Stimulated activated CD8-positive, alpha-beta memory T cell treated with anti-CD3 and anti-CD28 coated beads, Interleukin-7, amount 100 ng/mL, for 24 hours (primary cell): ENCODE data around the gene RPL29.
A peak's percentile ranks its signal among the peaks of the same experiment; 100 is the strongest.

Experiments used
- DNase-seq: peaks from one replicate; pipeline ENCODE4 v3.0.0-alpha.2; 2020; ENCODE audit warnings: low read depth

RPL29 gene

GRCh38 chr3:51982838-51983577 is 12.7 kb downstream of the RPL29 start, which contains the start of gene ACY1:
ACY1 (plus strand) TSS chr3:51983535; CDS start chr3:51984065, 530 bp downstream.
- DNase-seq = peak; percentile 68

DNA sequence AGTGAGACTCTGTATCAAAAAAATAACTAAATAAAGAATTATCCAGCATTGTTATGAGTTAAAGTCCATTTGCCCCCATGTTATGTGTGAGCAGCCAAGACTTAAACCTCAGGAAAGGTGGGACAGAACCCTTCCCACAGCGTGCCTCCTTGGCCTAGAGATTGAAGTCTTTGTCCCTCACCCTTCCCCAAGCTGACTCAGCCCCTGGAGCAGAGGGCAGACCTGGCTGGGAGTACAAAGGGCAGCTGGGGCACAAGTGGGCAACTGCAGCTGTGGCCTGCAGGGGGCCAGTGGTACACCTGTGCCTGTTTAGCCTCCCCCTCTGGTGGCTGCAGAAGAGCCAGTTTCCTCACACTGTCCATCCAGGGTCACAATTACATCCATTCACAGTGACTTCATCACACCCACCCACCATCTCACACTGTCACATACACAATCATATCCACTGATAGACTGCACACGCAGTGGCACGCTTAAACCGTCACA is 13.3 kb downstream of the RPL29 start:
- no peak for DNase-seq

DNA sequence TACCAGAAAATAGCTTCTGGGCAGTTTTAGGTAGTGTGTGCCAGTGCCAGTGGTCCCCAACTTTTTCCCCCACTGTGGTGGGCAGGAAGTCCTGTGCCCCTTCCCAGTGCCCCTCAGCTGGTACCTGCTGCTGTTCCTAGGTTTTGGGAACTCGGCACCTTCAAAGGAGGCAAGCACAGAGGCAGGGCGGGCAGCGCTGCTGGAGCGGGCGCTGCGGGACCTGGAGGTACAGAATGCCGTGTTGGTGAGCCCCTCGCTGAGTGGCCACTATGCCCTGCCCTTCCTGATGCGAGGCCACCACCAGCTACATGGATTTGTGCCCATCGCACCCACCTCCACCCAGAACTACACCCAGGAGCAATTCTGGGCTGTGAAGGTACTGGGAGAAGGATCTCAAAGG is 15.4 kb downstream of the RPL29 start:
- no peak for DNase-seq

DNA sequence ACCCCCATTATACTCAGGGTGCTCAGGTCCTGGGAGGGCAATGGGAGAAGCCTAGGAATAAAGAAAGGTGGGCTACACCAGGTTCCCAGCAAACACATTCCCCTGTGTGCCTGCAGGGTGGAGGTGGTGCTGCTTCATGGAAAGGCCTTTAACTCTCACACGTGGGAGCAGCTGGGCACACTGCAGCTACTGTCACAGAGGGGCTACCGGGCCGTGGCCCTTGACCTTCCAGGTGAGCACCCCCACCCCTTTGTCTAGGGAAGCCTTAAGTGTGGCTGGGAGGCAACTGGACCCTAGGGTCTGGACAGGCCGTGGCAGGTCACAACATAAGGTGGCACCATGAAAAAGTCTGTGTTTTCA is 17.6 kb downstream of the RPL29 start:
- no peak for DNase-seq

DNA sequence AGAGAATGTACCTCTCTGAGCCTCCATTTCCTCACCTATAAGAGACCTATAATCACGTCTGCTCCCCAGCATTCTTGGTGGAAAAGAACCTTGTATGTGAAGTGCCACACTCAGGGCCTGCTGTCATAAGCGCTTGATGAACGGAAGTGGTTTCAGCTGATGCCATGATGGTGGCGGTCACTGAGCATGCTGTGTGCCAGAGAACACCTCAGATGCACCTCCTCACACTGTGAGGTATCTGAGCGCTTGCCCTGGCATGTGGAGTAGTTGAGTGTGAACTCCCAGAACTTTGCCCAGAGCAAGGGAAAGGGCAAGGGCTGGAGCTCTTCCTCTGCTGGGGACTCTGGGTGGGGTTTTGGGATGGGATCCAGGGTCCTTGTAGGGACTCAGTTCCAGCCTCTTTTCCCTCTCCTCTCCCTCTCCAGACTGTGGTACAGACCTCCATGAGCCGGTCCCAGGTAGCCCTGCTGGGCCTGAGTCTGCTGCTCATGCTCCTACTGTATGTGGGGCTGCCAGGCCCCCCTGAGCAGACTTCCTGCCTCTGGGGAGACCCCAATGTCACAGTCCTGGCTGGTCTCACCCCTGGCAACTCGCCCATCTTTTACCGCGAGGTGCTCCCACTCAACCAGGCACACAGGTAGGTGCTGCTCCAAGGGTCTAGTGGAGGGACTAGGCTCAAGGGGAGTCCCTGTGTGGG is 18.1 kb downstream of the RPL29 start:
- no peak for DNase-seq

DNA sequence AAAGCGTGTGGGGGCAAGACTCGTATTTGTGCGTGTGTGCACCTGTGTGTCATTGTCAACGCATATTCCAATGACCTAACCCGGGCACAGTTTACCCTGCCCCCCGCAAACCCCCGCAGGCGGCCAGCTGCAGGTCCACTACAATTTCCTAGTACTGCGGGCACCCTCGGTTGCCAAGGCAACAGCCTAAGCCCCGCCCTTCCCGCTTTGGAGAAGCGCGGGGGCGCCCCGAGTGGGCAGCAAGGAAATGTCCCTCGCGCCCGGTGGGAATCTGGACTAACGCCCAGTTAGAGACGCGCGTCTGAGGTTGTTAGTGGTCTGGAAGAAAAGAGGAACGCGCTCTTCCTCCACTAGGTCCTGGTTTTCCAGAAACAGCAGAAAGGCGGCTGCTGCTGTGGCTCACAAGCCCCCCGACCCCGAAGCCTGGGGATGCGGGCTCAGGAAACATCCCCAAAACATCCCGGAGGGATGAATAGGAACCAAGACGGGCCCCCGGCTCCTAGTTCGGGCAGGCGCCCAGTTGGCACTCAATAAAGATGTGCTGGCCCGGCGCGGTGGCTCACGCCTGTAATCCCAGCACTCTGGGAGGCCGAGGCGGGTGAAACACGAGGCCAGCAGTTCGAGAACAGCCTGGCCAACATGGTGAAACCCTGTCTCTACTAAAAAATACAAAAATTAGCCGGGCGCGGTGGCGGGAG is 19.7 kb downstream of the RPL29 start:
- DNase-seq = no peak

- no peak for DNase-seq
These were observed 20.5 kb downstream of the RPL29 start, which contains the start of gene ABHD14A for GRCh38 chr3:51974963-51975851. ABHD14A (plus strand) TSS chr3:51975064; CDS start chr3:51975136, 72 bp downstream.

DNA sequence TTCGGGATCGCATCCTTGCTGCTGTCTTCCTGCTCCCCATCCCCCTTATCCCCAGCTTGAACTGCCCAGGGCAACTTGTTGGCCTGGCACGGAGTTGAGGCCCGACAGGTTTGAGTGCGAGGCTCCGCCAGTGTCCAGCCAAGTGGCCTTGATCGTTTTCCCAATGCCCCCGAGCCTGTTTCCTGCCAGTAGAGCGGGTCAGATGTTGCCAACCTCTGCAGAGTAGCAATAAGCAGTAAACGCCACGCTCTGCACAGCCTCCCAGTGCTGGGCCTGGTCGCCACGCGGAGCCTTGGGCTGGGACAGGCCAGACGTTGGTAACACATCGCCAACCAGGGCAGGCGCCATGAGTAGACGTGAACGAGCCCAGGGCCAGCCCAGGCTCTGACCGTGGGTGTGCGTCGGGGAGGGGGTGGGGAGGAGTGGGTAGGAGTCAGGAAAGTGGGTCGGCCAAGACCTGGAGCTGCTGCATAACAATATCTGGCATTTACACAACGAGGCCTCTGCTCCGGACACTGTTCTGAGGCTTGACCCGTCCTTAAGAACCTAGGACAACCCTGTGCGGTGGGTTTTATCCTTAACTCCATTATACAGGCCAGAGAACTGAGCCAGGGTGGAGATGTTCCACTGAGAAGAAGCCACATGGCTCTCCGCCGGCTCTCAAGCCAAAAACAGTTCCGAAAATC is 21.3 kb downstream of the RPL29 start:
- no peak for DNase-seq

GRCh38 chr3:51971350-51971749 is 24.3 kb downstream of the RPL29 start:
- no peak for DNase-seq

GRCh38 chr3:51970606-51971300 is 24.9 kb downstream of the RPL29 start:
- DNase-seq = no peak

DNA sequence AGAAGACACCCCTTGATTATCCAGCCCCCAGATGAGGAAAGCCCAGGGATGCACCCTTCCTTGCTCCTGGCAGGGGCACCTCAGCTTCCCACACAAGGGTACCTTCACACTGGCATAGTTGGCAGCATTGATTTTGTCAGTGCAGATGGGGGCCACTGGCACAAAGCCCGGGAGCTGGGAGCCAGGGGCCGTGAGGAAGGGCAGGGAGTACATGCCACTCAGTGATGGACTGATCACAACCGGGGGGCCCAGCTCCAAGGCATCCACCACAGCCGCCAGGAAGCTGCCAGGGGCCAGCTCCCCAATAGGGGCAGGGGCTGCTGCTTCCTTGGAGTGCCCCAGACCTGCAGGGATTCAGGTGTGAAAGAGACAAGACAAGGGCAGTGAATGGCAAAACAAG is 25.9 kb downstream of the RPL29 start:
- DNase-seq = no peak

GRCh38 chr3:51968883-51969678 is 26.6 kb downstream of the RPL29 start:
- no peak for DNase-seq

DNA sequence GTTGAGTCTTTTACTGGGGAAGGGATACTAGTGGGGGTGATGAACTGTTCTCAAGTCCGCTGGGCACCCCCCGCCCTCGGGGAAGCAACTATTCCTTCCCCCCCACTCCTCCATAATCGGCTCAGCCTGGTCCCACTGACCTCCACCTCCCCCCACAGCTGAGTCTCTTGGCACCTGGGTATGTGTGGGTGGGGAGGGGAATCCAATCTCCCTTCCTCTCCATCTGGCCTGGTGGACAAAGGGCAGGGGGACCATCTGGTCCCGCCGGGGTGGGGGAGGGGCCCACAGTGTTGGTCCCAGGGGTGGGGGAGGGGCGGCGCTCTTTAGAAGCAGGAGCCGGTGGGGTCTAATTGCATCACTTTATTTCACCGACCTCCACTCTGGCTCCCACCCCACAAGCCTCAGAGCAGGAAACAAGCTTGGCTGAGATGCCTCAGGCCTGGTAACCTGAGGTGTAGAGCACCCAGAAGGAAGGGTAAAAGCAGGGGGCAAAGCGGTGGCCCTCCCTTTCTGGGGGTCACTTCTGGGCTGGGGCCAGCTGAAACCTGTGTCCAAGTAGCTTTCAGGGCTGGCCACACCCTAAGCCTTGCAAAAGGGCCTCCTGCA is 27.4 kb downstream of the RPL29 start:
- DNase-seq = no peak

DNA sequence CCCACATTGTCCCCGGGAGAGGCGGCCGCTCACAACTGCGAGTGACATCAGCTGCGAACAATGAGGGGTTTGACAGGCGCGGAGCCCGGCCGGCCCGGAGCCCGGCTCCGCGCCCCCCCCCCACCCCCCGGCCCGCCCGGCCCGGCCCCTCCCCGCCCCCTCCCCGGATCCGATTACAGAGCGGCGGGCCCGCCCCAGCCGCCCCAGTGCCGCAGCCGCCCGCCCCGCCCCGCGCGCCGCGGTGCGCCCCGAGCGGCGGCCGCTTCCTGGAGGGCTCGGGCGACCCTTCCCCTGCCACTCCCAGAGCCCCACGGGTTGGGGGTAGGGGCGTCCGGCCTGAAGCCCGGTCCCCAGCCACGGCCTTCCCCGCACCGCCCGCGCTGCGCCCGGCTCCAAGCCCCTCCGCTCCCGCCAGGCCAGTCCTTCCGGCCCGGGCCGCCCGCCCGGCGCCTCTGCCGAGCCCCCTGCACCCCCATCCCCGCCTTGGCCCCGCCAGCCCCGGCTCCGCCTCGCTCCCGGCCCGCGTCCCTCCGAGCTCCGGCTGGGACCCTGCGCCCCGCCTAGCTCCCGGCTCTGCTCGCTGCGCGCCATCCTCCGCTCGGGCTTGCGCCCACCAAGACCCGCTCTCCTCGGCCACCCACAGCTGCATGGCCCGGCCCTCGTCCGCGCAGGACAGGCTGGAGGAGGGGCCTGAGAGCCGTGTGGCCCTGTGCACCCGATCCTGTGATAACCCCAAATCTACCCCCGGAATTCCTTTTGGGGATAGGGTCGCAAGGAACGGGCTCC is 28.1 kb downstream of the RPL29 start, which contains the start of gene PCBP4:
Gene PCBP4 (minus strand): TSS at position 71 of the 786 bp plus-strand sequence. CDS start 6,214 bp downstream, outside the sequence.
- DNase-seq = no peak

- DNase-seq = no peak
These were observed 28.7 kb downstream of the RPL29 start for GRCh38 chr3:51966922-51967383.

DNA sequence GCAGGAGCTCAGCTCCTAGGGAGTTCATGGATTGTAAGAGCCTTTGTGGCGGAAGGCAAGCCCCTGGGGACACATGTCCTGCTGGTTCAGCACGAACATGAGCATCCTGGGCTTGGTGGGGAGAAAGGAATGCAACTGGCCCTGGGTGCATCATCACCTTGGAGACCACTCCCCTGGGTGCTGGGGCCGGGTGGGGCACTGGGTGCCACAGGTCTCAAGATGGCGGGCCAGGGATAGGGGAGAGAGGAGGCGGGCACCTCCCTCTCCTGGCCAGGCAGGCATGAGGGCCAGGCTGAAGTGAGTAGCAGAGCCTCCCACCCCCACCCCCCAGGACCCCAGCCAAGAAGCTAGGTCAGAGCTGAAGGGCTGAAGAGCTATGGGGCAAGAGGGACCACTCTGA is 29.2 kb downstream of the RPL29 start:
- DNase-seq = no peak

DNA sequence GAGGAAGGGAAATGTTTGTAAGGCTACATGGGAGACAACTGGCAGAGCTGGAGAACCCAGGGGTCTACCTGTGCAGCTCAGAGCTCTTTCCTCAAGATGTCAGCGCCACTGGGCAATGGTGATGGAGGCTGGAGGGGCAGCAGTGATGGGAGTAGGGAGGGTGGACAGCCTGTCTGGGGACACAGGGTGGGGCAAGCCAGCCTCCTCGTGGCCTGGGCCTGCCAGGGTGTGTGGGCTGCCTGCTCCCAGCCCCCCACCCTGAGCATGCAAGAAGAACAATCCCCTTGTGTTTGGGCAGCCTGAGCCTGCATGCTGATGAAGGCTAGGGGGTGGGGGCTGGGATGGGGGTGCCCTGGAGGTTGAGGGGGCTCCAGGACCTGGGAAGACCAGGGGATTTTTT is 29.7 kb downstream of the RPL29 start:
- DNase-seq = no peak

- DNase-seq = no peak
These were observed 31.2 kb downstream of the RPL29 start for GRCh38 chr3:51964521-51964920.
